HL-60 (cell line): ENCODE results near the gene TMEM239.
A peak's percentile ranks its signal among the peaks of the same experiment; 100 is the strongest.

ENCODE experiments used
- DNase-seq, 2 experiments: peaks; one replicate each; pipeline ENCODE4 v3.0.0-alpha.2; 2010 to 2020; ENCODE audit warnings: low read depth in 1 of 2, low spot score in 1 of 2
- H3K27ac ChIP-seq: fragments of 250-450 bp; sonication (Bioruptor Pico); replicated peaks from 2 replicates; pipeline ENCODE4 v1.5.1; 2020; ENCODE audit warnings: mild to moderate bottlenecking, moderate library complexity
- H3K27me3 ChIP-seq: fragments of 250-450 bp; sonication (Bioruptor Pico); 2 replicates; pipeline ENCODE4 v1.5.1; 2021; ENCODE audit warnings: mild to moderate bottlenecking, moderate library complexity; ENCODE audit not compliant: insufficient read depth, poor library complexity, severe bottlenecking
- H3K4me3 ChIP-seq: replicated peaks from 2 replicates; pipeline ENCODE4 v1.5.1; 2011; ENCODE audit warnings: mild to moderate bottlenecking, control low read depth, low read length; ENCODE audit not compliant: insufficient read depth
- GABPA ChIP-seq: IDR thresholded peaks from 2 replicates; pipeline ENCODE4 v1.6.1; 2012; ENCODE audit warnings: low read depth
- POLR2AphosphoS5 ChIP-seq: IDR thresholded peaks from 2 replicates; pipeline ENCODE4 v1.6.1; 2012; ENCODE audit warnings: low read depth
- SPI1 ChIP-seq: IDR thresholded peaks from 2 replicates; pipeline ENCODE4 v1.6.1; 2012; ENCODE audit warnings: low read depth, mild to moderate bottlenecking, borderline replicate concordance
- TF ChIP-seq, protein P1 (sequence below): IDR thresholded peaks from one replicate; pipeline ENCODE4 v1.5.1; 2011; ENCODE audit warnings: low read length, control low read depth, inconsistent platforms; ENCODE audit not compliant: insufficient read depth
- TF ChIP-seq, protein P2 (sequence below): IDR thresholded peaks from 2 replicates; pipeline ENCODE4 v1.6.1; 2012; ENCODE audit warnings: low read depth; ENCODE audit not compliant: insufficient replicate concordance

Gene TMEM239

DNA sequence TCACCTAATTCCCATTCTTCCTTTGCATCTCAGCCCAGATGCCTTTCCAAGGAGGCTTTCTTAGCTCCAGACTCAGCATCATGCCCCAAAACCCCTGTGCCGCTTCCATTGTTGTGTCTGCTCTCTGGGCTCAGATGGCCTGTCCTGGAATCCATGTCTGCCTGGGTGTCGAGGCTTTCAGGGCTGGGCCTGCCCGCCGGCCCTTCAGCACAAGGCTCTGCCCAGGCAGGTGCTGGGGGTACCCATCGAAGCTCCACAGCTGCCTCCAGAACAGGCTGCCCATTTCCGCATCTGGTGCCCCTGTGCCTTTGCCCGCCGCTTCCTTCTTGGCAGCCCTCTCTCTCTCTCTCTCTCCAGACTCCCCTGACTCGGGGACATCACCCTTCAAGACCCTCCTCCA lies 16.9 kb upstream of the TMEM239 start:
- H3K27ac ChIP-seq: no peak overlapping the region
- TF ChIP-seq SPI1 (no peak), GABPA (no peak), POLR2AphosphoS5 (no peak)
- TF ChIP-seq, protein P1, sequence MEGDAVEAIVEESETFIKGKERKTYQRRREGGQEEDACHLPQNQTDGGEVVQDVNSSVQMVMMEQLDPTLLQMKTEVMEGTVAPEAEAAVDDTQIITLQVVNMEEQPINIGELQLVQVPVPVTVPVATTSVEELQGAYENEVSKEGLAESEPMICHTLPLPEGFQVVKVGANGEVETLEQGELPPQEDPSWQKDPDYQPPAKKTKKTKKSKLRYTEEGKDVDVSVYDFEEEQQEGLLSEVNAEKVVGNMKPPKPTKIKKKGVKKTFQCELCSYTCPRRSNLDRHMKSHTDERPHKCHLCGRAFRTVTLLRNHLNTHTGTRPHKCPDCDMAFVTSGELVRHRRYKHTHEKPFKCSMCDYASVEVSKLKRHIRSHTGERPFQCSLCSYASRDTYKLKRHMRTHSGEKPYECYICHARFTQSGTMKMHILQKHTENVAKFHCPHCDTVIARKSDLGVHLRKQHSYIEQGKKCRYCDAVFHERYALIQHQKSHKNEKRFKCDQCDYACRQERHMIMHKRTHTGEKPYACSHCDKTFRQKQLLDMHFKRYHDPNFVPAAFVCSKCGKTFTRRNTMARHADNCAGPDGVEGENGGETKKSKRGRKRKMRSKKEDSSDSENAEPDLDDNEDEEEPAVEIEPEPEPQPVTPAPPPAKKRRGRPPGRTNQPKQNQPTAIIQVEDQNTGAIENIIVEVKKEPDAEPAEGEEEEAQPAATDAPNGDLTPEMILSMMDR: no peak
- TF ChIP-seq, protein P2, sequence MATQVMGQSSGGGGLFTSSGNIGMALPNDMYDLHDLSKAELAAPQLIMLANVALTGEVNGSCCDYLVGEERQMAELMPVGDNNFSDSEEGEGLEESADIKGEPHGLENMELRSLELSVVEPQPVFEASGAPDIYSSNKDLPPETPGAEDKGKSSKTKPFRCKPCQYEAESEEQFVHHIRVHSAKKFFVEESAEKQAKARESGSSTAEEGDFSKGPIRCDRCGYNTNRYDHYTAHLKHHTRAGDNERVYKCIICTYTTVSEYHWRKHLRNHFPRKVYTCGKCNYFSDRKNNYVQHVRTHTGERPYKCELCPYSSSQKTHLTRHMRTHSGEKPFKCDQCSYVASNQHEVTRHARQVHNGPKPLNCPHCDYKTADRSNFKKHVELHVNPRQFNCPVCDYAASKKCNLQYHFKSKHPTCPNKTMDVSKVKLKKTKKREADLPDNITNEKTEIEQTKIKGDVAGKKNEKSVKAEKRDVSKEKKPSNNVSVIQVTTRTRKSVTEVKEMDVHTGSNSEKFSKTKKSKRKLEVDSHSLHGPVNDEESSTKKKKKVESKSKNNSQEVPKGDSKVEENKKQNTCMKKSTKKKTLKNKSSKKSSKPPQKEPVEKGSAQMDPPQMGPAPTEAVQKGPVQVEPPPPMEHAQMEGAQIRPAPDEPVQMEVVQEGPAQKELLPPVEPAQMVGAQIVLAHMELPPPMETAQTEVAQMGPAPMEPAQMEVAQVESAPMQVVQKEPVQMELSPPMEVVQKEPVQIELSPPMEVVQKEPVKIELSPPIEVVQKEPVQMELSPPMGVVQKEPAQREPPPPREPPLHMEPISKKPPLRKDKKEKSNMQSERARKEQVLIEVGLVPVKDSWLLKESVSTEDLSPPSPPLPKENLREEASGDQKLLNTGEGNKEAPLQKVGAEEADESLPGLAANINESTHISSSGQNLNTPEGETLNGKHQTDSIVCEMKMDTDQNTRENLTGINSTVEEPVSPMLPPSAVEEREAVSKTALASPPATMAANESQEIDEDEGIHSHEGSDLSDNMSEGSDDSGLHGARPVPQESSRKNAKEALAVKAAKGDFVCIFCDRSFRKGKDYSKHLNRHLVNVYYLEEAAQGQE: no peak
- DNase-seq: no peak
- no peak overlapping the region for H3K4me3 ChIP-seq
- H3K27me3 ChIP-seq: peaks cover 27% of the 10 kb centered on the region

DNA sequence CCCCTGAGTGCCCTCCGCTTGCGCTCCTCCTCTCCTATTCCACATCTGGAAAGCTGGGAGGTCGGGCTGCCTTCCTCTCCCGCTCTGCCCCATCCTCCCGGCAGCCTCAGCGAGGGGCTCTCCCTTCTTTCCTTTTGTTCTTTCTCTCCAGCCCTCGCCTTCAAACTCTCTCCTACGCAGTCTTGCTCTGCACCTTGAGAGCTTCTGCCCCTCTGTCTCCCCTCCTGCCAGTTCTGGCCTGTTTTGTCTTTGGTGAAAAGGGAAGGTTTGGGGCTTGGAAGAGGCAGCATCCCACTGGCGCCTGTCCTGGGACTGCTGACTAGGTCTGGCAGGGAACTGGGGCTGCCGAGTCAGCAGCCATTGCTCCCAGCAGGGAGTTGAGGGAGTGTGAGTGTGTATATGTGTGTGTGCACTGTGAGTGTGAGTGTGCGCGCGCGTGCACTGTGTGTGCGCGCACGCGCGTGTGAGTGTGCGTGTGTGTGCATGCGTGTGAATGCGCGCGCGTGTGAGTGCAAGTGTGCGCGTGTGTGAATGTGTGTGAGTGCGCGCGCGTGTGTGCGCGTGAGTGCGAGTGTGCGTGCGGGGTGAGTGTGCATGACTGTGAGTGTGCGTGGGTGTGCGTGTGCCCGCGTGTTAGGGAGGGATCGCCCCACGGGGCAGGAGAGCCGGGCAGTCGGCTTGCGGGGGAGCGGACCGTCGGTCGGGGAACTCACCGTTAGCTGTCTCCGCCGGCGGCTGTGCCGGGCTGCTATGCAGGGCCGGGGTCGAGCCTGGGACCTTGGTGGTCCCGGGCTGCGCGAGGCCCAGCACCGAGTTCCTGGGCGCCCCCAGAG lies 16.3 kb upstream of the TMEM239 start:
- peak in 1 of 2 experiments; percentile 57 for DNase-seq
- Histone ChIP-seq H3K4me3 (peak overlapping the region; percentile 44), H3K27me3 (peaks cover 32% of the 10 kb centered on the region), H3K27ac (no peak overlapping the region)
- TF ChIP-seq, protein P2: no peak
- TF ChIP-seq SPI1 (no peak), GABPA (no peak), POLR2AphosphoS5 (no peak)
- TF ChIP-seq, protein P1: no peak

DNA sequence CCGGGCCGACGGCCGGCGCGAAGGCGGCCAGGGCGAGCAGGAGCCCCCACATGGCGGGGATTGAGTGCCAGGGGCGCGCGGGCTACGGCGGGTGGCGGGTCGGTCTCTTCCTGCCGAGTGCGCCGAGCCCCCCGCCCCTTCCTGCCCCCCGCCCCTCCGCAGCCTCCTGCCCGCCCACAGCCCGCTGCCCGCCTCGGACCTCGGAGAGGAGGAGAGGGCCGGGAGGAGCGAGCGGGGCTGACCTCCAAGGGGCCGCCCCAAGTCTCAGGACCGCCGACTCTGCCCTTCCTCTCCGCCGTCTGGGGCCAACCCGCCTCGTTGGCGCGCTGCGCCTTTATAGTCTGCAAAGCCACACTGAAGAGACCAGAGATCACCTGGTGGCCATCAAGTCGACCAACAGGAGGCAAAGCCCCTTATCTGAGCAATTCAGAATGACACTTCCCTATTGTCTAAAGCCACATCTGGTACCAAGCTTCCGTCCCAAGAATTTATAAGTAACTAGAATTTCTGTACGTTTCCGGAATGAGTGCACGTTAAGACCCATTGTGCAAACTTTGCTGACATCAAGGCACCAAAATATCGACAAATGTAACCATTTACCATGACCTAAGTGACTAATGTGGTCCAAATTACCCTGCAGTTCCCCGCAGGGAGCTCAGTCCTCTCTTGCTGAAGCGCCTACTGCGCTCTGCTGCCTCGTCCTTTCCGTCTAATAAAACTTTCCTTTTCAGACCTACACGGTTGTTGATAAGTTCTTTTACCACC lies 15.5 kb upstream of the TMEM239 start, which contains the start of gene CPXM1:
TSS of gene CPXM1 (minus strand) at position 107 of the 765 bp plus-strand sequence. CDS start at position 52, 55 bp downstream.
- H3K4me3 ChIP-seq: peak within 1 kb of the TSS; percentile 44
- peaks cover 38% of the 10 kb centered on the region for H3K27me3 ChIP-seq

More for the DNA sequence above, 15.5 kb upstream of the TMEM239 start, which contains the start of gene CPXM1:
- no peak within 1 kb of the TSS for H3K27ac ChIP-seq
- TF ChIP-seq SPI1 (peak; percentile 89), POLR2AphosphoS5 (peak; percentile 63)
- TF ChIP-seq, protein P1: no peak
- peak; percentile 58 to 83 for DNase-seq
